Measurements from ENCODE around the gene CTTNBP2NL.
"Not testable (repeated sequence)": the region's sequence is repeated elsewhere in the genome, so short reads cannot be mapped to it uniquely, and the experiment has no call there.

CTTNBP2NL gene

GRCh38 chr1:112429749-112430148, 33.7 kb downstream of the CTTNBP2NL start:
- Mint-ChIP-seq H3K9me3 (no peaks in the 10 kb centered on the region), H3K4me1 (ENCODE audit: low read depth) (no peaks in the 10 kb centered on the region), H3K27me3 (no peaks in the 10 kb centered on the region), H3K36me3 (ENCODE audit: low read depth) (no peaks in the 10 kb centered on the region), H3K4me3 (no peak overlapping the region), H3K27ac (no peak overlapping the region)
- no peak for DNase-seq

GRCh38 chr1:112431038-112431437, 35.0 kb downstream of the CTTNBP2NL start:
- no peak overlapping the region for H3K4me3 Mint-ChIP-seq
- H3K4me1 Mint-ChIP-seq (ENCODE audit: low read depth): no peaks in the 10 kb centered on the region
- no peak for DNase-seq

GRCh38 chr1:112435448-112435847, 39.4 kb downstream of the CTTNBP2NL start:
- Mint-ChIP-seq H3K4me3 (no peak overlapping the region), H3K4me1 (ENCODE audit: low read depth) (no peaks in the 10 kb centered on the region), H3K9me3 (no peaks in the 10 kb centered on the region), H3K27me3 (peaks cover 4% of the 10 kb centered on the region), H3K36me3 (ENCODE audit: low read depth) (no peaks in the 10 kb centered on the region), H3K27ac (no peak overlapping the region)
- DNase-seq: no peak

More at GRCh38 chr1:112431038-112431437, 35.0 kb downstream of the CTTNBP2NL start:
- Mint-ChIP-seq H3K9me3 (no peaks in the 10 kb centered on the region), H3K27ac (no peak overlapping the region), H3K36me3 (ENCODE audit: low read depth) (no peaks in the 10 kb centered on the region), H3K27me3 (no peaks in the 10 kb centered on the region)

GRCh38 chr1:112436384-112437156, 40.6 kb downstream of the CTTNBP2NL start:
- H3K27me3 Mint-ChIP-seq: peaks cover 8% of the 10 kb centered on the region
- no peak overlapping the region for H3K4me3 Mint-ChIP-seq
- no peaks in the 10 kb centered on the region for H3K36me3 Mint-ChIP-seq (ENCODE audit: low read depth)
- no peak overlapping the region for H3K27ac Mint-ChIP-seq
- no peaks in the 10 kb centered on the region for H3K9me3 Mint-ChIP-seq
- no peak for DNase-seq
- no peaks in the 10 kb centered on the region for H3K4me1 Mint-ChIP-seq (ENCODE audit: low read depth)

GRCh38 chr1:112438156-112438555, 42.1 kb downstream of the CTTNBP2NL start:
- not testable (repeated sequence) for H3K4me1 Mint-ChIP-seq (ENCODE audit: low read depth); H3K9me3 Mint-ChIP-seq; DNase-seq; H3K4me3 Mint-ChIP-seq; H3K36me3 Mint-ChIP-seq (ENCODE audit: low read depth); H3K27ac Mint-ChIP-seq
- peaks cover 11% of the 10 kb centered on the region for H3K27me3 Mint-ChIP-seq

- peaks cover 11% of the 10 kb centered on the region for H3K27me3 Mint-ChIP-seq
- no peaks in the 10 kb centered on the region for H3K4me1 Mint-ChIP-seq (ENCODE audit: low read depth)
These were observed 43.6 kb downstream of the CTTNBP2NL start for GRCh38 chr1:112439592-112439991.

GRCh38 chr1:112440574-112440973, 44.6 kb downstream of the CTTNBP2NL start:
- no peaks in the 10 kb centered on the region for H3K9me3 Mint-ChIP-seq
- H3K27me3 Mint-ChIP-seq: peaks cover 15% of the 10 kb centered on the region
- H3K4me3 Mint-ChIP-seq: no peak overlapping the region
- no peak for DNase-seq
- H3K36me3 Mint-ChIP-seq (ENCODE audit: low read depth): no peaks in the 10 kb centered on the region
- no peak overlapping the region for H3K27ac Mint-ChIP-seq
- H3K4me1 Mint-ChIP-seq (ENCODE audit: low read depth): no peaks in the 10 kb centered on the region

More at GRCh38 chr1:112439592-112439991, 43.6 kb downstream of the CTTNBP2NL start:
- Mint-ChIP-seq H3K9me3 (no peaks in the 10 kb centered on the region), H3K4me3 (no peak overlapping the region), H3K36me3 (ENCODE audit: low read depth) (no peaks in the 10 kb centered on the region), H3K27ac (no peak overlapping the region)
- no peak for DNase-seq

- no peak overlapping the region for H3K4me3 Mint-ChIP-seq
- no peaks in the 10 kb centered on the region for H3K9me3 Mint-ChIP-seq
- peaks cover 13% of the 10 kb centered on the region for H3K27me3 Mint-ChIP-seq
- H3K27ac Mint-ChIP-seq: no peak overlapping the region
- H3K36me3 Mint-ChIP-seq (ENCODE audit: low read depth): no peaks in the 10 kb centered on the region
- H3K4me1 Mint-ChIP-seq (ENCODE audit: low read depth): no peaks in the 10 kb centered on the region
- DNase-seq: no peak
These were observed 48.3 kb downstream of the CTTNBP2NL start for GRCh38 chr1:112444269-112444668.

GRCh38 chr1:112445596-112445995, 49.6 kb downstream of the CTTNBP2NL start:
- Mint-ChIP-seq H3K27ac (no peak overlapping the region), H3K4me1 (ENCODE audit: low read depth) (no peaks in the 10 kb centered on the region)

GRCh38 chr1:112446411-112446810, 50.4 kb downstream of the CTTNBP2NL start:
- Mint-ChIP-seq H3K27me3 (peaks cover 9% of the 10 kb centered on the region), H3K27ac (no peak overlapping the region), H3K4me1 (ENCODE audit: low read depth) (no peaks in the 10 kb centered on the region)

More at GRCh38 chr1:112445596-112445995, 49.6 kb downstream of the CTTNBP2NL start:
- Mint-ChIP-seq H3K9me3 (no peaks in the 10 kb centered on the region), H3K27me3 (peaks cover 13% of the 10 kb centered on the region), H3K4me3 (no peak overlapping the region), H3K36me3 (ENCODE audit: low read depth) (no peaks in the 10 kb centered on the region)
- DNase-seq: no peak

GRCh38 chr1:112448904-112449629, 53.1 kb downstream of the CTTNBP2NL start:
- Mint-ChIP-seq H3K4me3 (no peak overlapping the region), H3K9me3 (no peaks in the 10 kb centered on the region), H3K36me3 (ENCODE audit: low read depth) (no peaks in the 10 kb centered on the region), H3K4me1 (ENCODE audit: low read depth) (no peaks in the 10 kb centered on the region), H3K27me3 (peaks cover 8% of the 10 kb centered on the region), H3K27ac (no peak overlapping the region)
- DNase-seq: no peak

More at GRCh38 chr1:112446411-112446810, 50.4 kb downstream of the CTTNBP2NL start:
- H3K9me3 Mint-ChIP-seq: no peaks in the 10 kb centered on the region
- H3K4me3 Mint-ChIP-seq: no peak overlapping the region
- H3K36me3 Mint-ChIP-seq (ENCODE audit: low read depth): no peaks in the 10 kb centered on the region
- DNase-seq: no peak

- no peaks in the 10 kb centered on the region for H3K9me3 Mint-ChIP-seq
- H3K4me1 Mint-ChIP-seq (ENCODE audit: low read depth): no peaks in the 10 kb centered on the region
- H3K4me3 Mint-ChIP-seq: no peak overlapping the region
- no peak overlapping the region for H3K27ac Mint-ChIP-seq
- H3K36me3 Mint-ChIP-seq (ENCODE audit: low read depth): no peaks in the 10 kb centered on the region
- no peak for DNase-seq
- peaks cover 11% of the 10 kb centered on the region for H3K27me3 Mint-ChIP-seq
These were observed 53.6 kb downstream of the CTTNBP2NL start for GRCh38 chr1:112449630-112449983.

- Mint-ChIP-seq H3K9me3 (no peaks in the 10 kb centered on the region), H3K4me3 (no peak overlapping the region), H3K27ac (no peak overlapping the region), H3K36me3 (ENCODE audit: low read depth) (no peaks in the 10 kb centered on the region), H3K4me1 (ENCODE audit: low read depth) (no peaks in the 10 kb centered on the region), H3K27me3 (peaks cover 7% of the 10 kb centered on the region)
- no peak for DNase-seq
These were observed 54.8 kb downstream of the CTTNBP2NL start for GRCh38 chr1:112450773-112451172.

GRCh38 chr1:112451301-112451700, 55.3 kb downstream of the CTTNBP2NL start:
- not testable (repeated sequence) for H3K9me3 Mint-ChIP-seq; H3K36me3 Mint-ChIP-seq (ENCODE audit: low read depth); H3K27ac Mint-ChIP-seq; H3K27me3 Mint-ChIP-seq; H3K4me3 Mint-ChIP-seq; H3K4me1 Mint-ChIP-seq (ENCODE audit: low read depth); DNase-seq

- no peaks in the 10 kb centered on the region for H3K9me3 Mint-ChIP-seq
- H3K36me3 Mint-ChIP-seq (ENCODE audit: low read depth): no peaks in the 10 kb centered on the region
- no peak overlapping the region for H3K4me3 Mint-ChIP-seq
- H3K4me1 Mint-ChIP-seq (ENCODE audit: low read depth): no peaks in the 10 kb centered on the region
- DNase-seq: no peak
- no peak overlapping the region for H3K27ac Mint-ChIP-seq
- H3K27me3 Mint-ChIP-seq: peaks cover 9% of the 10 kb centered on the region
These were observed 57.9 kb downstream of the CTTNBP2NL start for GRCh38 chr1:112453876-112454275.

Measured in activated T-cell treated with anti-CD3 and anti-CD28 coated beads, Interleukin-2, amount 50 U/mL, for 24 hours (primary cell).